K562 (cell line): ENCODE results near the gene SLC37A3. TPM values are rescaled to one million over a fixed set of nuclear protein-coding genes. Genes with fewer than 3 reads are reported as not detected.

ENCODE experiments used
- ATAC-seq: fragments of 200-7000 bp; cut with Tn5 transposase; 3 replicates; pipeline ENCODE4 v1.9.1; 2020; ENCODE audit warnings: moderate library complexity
- BruUV-seq: library from RNA; stranded (reverse); fragments of 400-500 nt; replicated peaks from 2 replicates; lab custom pipeline; 2021; lab: Mats Ljungman, UMichigan
- CTCF ChIA-PET: fragments of 300-600 bp; formaldehyde crosslinking; extraction: SDS; loops from one replicate; lab custom pipeline; 2021; ENCODE audit warnings: low intra/inter-chr PET ratio; lab: Yijun Ruan, JAX
- POLR2A ChIA-PET: fragments of 300-600, 350-650 bp; sonication (Branson Sonifier 250); formaldehyde crosslinking; extraction: SDS; loops from one replicate; lab custom pipeline; 2021; ENCODE audit warnings: antibody characterized with exemption, inconsistent platforms; lab: Yijun Ruan, JAX
- DNase-seq, 4 experiments: peaks; one replicate each; pipeline versions ENCODE4 v3.0.0 to v3.0.0-alpha.2; 2011 to 2018; ENCODE audit warnings: low spot score in 3 of 4, mixed read lengths in 3 of 4; ENCODE audit errors: extremely low read depth in 1 of 4
- FAIRE-seq: peaks from 2 replicates; lab custom pipeline; 2011; peaks lifted over from hg19 to GRCh38; lab: Jason Lieb, UNC
- H2AFZ ChIP-seq: 2 replicates; pipeline ENCODE4 v1.6.0; 2011; ENCODE audit warnings: low read depth, low read length, control low read depth, inconsistent platforms
- H3K27ac ChIP-seq: fragments of 200-600 bp; 3 replicates; pipeline ENCODE4 v1.8.0; 2011; ENCODE audit warnings: low read depth, mild to moderate bottlenecking, control low read depth, inconsistent platforms, low read length, moderate library complexity, mixed read lengths; ENCODE audit errors: extremely low read depth
- H3K27me3 ChIP-seq, 2 experiments: fragments of 300-600 bp in 1 of 2; 2 replicates in 1 of 2; 3 replicates in 1 of 2; pipeline versions ENCODE4 v1.6.0 to v1.8.0; 2011; ENCODE audit warnings: inconsistent platforms in 2 of 2, low read length in 2 of 2, mild to moderate bottlenecking in 1 of 2, mixed read lengths in 1 of 2, moderate library complexity in 1 of 2; ENCODE audit not compliant: control insufficient read depth in 2 of 2, insufficient read depth in 2 of 2
- H3K36me3 ChIP-seq: fragments of 300-600 bp; 3 replicates; pipeline ENCODE4 v1.8.0; 2011; ENCODE audit warnings: mild to moderate bottlenecking, low read length, inconsistent platforms; ENCODE audit not compliant: control insufficient read depth, insufficient read depth
- H3K4me1 ChIP-seq, 2 experiments: fragments of 200-600 bp in 1 of 2; replicated peaks in 1 of 2; 2 replicates in 1 of 2; 3 replicates in 1 of 2; pipeline versions ENCODE4 v1.5.1 to v1.8.0; 2011; ENCODE audit warnings: inconsistent platforms in 2 of 2, low read length in 2 of 2, mild to moderate bottlenecking in 1 of 2, mixed read lengths in 1 of 2, moderate library complexity in 1 of 2; ENCODE audit not compliant: control insufficient read depth in 2 of 2, insufficient read depth in 2 of 2
- H3K4me2 ChIP-seq: 2 replicates; pipeline ENCODE4 v1.6.1; 2011; ENCODE audit warnings: low read length, control low read depth, inconsistent platforms, mixed read lengths; ENCODE audit not compliant: insufficient read depth
- H3K4me3 ChIP-seq: fragments of 200-600 bp; sonication (generic), shearing (Covaris generic); 2 replicates; pipeline ENCODE4 v1.5.1; 2016; ENCODE audit warnings: control low read depth, inconsistent platforms
- H3K79me2 ChIP-seq: fragments of 200-600 bp; 3 replicates; pipeline ENCODE4 v1.8.0; 2011; ENCODE audit warnings: low read length, inconsistent platforms; ENCODE audit not compliant: control insufficient read depth, insufficient read depth
- H3K9ac ChIP-seq, 2 experiments: 2 replicates each; pipeline versions ENCODE4 v1.6.0 to v1.6.1; 2011; ENCODE audit warnings: low read depth in 2 of 2, low read length in 2 of 2, control low read depth in 1 of 2, inconsistent platforms in 1 of 2, mild to moderate bottlenecking in 1 of 2, mixed read lengths in 1 of 2; ENCODE audit not compliant: insufficient read depth in 1 of 2
- H3K9me1 ChIP-seq: one replicate; pipeline ENCODE4 v1.6.0; 2011; ENCODE audit warnings: inconsistent platforms, mild to moderate bottlenecking, low read length, moderate library complexity; ENCODE audit not compliant: control insufficient read depth, insufficient read depth
- H3K9me3 ChIP-seq: replicated peaks from 2 replicates; pipeline ENCODE4 v1.5.1; 2011; ENCODE audit warnings: low read depth, low read length, inconsistent platforms; ENCODE audit not compliant: control insufficient read depth, insufficient read depth
- H4K20me1 ChIP-seq: replicated peaks from 2 replicates; pipeline ENCODE4 v1.6.1; 2011; ENCODE audit warnings: low read length, inconsistent platforms, mixed read lengths; ENCODE audit not compliant: control insufficient read depth, insufficient read depth
- BRD4 ChIP-seq: fragments of 200-600 bp; sonication (generic); IDR thresholded peaks from 2 replicates; pipeline ENCODE4 v1.6.1; 2017; ENCODE audit warnings: inconsistent platforms
- DDX20 ChIP-seq: fragments of 450-650 bp; IDR thresholded peaks from 2 replicates; pipeline ENCODE4 v1.6.1; 2016; ENCODE audit warnings: missing genetic modification characterization, low read depth, mild to moderate bottlenecking, missing compliant biosample characterization, moderate library complexity
- MAFK ChIP-seq: IDR thresholded peaks from 2 replicates; pipeline ENCODE4 v1.6.1; 2011; ENCODE audit warnings: low read length, improper control_type of control experiment
- POLR2G ChIP-seq: fragments of 200-400 bp; formaldehyde crosslinking; IDR thresholded peaks from 2 replicates; pipeline ENCODE4 v1.6.1; 2017; ENCODE audit warnings: low read depth, mild to moderate bottlenecking, antibody characterized with exemption, low read length, moderate library complexity
- RB1 ChIP-seq: fragments of 450-650 bp; IDR thresholded peaks from 2 replicates; pipeline ENCODE4 v1.6.1; 2017; ENCODE audit warnings: low read depth, mild to moderate bottlenecking
- RFX1 ChIP-seq: fragments of 450-650 bp; IDR thresholded peaks from 2 replicates; pipeline ENCODE4 v1.6.1; 2016; ENCODE audit warnings: mild to moderate bottlenecking, moderate library complexity
- SMARCA5 ChIP-seq: fragments of 450-650 bp; IDR thresholded peaks from 2 replicates; pipeline ENCODE4 v1.6.1; 2016
- ZBTB17 ChIP-seq: fragments of 450-650 bp; formaldehyde crosslinking; IDR thresholded peaks from 2 replicates; pipeline ENCODE4 v1.4.0; 2020; ENCODE audit warnings: mild to moderate bottlenecking
- ZNF561 ChIP-seq: fragments of 450-650 bp; formaldehyde crosslinking; conservative IDR thresholded peaks from 2 replicates; pipeline ENCODE4 v1.4.0; 2020; ENCODE audit warnings: mild to moderate bottlenecking, moderate library complexity
- ZSCAN32 ChIP-seq: fragments of 450-650 bp; formaldehyde crosslinking; IDR thresholded peaks from 2 replicates; pipeline ENCODE4 v1.4.0; 2020; ENCODE audit warnings: mild to moderate bottlenecking, moderate library complexity
- WGBS: fragments of 100-300 bp; shearing (Covaris generic); methylation state at CpG from one replicate; pipeline ENCODE4 v1.1.6; 2016; ENCODE audit warnings: low coverage, mixed read lengths; ENCODE audit not compliant: insufficient coverage; ENCODE audit errors: missing lambda C conversion rate; 5-methylcytosine and 5-hydroxymethylcytosine counted together
- in situ Hi-C: fragments of 300-500 bp; cut with MboI; formaldehyde crosslinking; loops from 4 replicates; pipeline ENCODE4 v1.15.0; 2018; ENCODE audit warnings: inconsistent platforms, mixed read lengths
- intact Hi-C: fragments of 100-400 bp; cut with micrococcal nuclease; formaldehyde crosslinking; loops from 2 replicates; pipeline ENCODE4 v1.14.2; 2022
- polyA plus RNA-seq, 8 experiments: library from polyadenylated mRNA; depleted of rRNA in 4 of 8; stranded (reverse) in 5 of 8; unstranded in 3 of 8; fragments of >200 nt; fragmentation: Nextera tagmentation in 2 of 8; fragmentation: Illumina TruSeq in 1 of 8; extraction: Ambion mirVana in 2 of 8; extraction: Trizol in 1 of 8; gene quantifications; 2 replicates each; pipeline versions ENCODE4 v1.2.1 to v1.2.3, GENCODE V29; 2011 to 2014; ENCODE audit warnings: inconsistent platforms in 1 of 8, missing spikeins in 1 of 8
- total RNA-seq, 7 experiments: library from RNA; depleted of rRNA in 6 of 7; stranded (reverse); fragments of >200 nt in 6 of 7; fragmentation: Illumina TruSeq in 2 of 7; extraction: Trizol in 2 of 7; gene quantifications; 2 replicates each; pipeline versions ENCODE4 v1.2.1 to v1.2.3, GENCODE V29; 2011 to 2021; ENCODE audit warnings: low replicate concordance in 1 of 7
- TF ChIP-seq, protein P1 (sequence below): sonication (generic); formaldehyde crosslinking; IDR thresholded peaks from 2 replicates; pipeline ENCODE4 v1.8.0; 2022; ENCODE audit warnings: missing genetic modification reagents, mild to moderate bottlenecking, borderline replicate concordance

SLC37A3 gene
- total and polyA plus RNA-seq, 9 of the 15 experiments (the other 6 are each of a cell fraction or from before 2014, with no cell fraction given) = 11.7 to 59.1 (median 26.8) TPM

DNA sequence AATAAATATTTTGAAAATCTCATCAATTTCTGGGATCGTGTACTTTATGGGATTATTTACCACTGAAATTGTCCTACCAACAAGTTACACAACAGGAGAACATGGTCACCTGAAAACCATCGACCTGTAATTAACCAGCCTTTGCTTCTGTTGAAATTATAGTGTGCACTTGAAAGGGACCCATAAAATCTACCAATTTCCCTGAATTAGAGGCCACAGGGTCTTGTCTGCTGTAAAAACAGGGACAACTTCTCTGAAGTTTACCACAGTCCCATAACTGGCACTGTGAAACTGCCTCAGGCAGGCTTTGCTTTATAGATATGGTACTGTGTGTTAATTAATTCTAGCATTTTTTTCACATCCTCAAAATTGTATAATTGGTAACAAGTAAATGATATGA is 43.2 kb upstream of the SLC37A3 start:
- in situ Hi-C loops = no loop called here
- no TSS peak for BruUV-seq
- WGBS = 22% methylated on average over 2 of the region's 2 CpGs
- H3K27ac ChIP-seq = no peak overlapping the region
- no peak for TF ChIP-seq RFX1
- no peak for TF ChIP-seq ZNF561 (CRISPR knock-in tag)
- no peak for TF ChIP-seq POLR2G
- TF ChIP-seq, all 486 proteins: peak for 0
- no peak overlapping the region for H3K4me2 ChIP-seq
- H3K9me3 ChIP-seq = no peaks in the 10 kb centered on the region
- no peaks in the 10 kb centered on the region for H3K79me2 ChIP-seq
- H2AFZ ChIP-seq = no peak overlapping the region
- intact Hi-C loops = loop anchor here (5.0 kb wide), 2 partner anchors 39 to 114 kb away; partner anchors contain the start of gene RAB19
- H3K4me1 ChIP-seq = peaks cover 2% of the 10 kb centered on the region in 2 experiments; a peak in 3 of 5 replicates
- no peaks in the 10 kb centered on the region for H3K36me3 ChIP-seq
- no peak for DNase-seq
- no peak for ATAC-seq
- no peak overlapping the region for H3K4me3 ChIP-seq
- H4K20me1 ChIP-seq = no peaks in the 10 kb centered on the region
- CTCF ChIA-PET = no interaction called here
- peaks cover 0 to under 1% of the 10 kb centered on the region in 2 experiments; a peak in 2 of 5 replicates for H3K27me3 ChIP-seq
- H3K9ac ChIP-seq = no peak overlapping the region
- POLR2A ChIA-PET = interaction anchor here (0.6 to 1.1 kb wide), 2 partner anchors 9 to 1072 kb away, joined by 3 to 4 read pairs; no protein-coding TSS in a partner anchor
- no peaks in the 10 kb centered on the region for H3K9me1 ChIP-seq
- no peak for FAIRE-seq

DNA sequence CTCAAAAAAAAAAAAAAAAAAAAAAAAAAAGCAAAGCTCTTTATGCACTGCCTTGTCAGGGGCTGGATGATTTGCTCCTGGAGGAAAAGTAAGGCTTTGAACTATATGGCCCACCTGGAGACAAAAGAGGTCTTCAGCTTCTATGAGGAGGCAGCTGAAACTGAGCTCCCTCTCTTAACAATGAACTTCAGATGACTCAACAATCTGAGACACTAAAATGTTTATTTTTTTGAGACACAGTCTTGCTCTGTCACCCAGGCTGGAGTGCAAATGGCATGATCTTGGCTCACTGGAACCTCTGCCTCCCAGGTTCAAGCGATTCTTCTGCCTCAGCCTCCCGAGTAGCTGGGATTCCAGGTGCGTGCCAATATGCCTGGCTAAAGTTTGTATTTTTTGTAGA is 42.3 kb upstream of the SLC37A3 start:
- H3K27me3 ChIP-seq = peaks cover 3 to 5% of the 10 kb centered on the region in 2 experiments
- no peak overlapping the region for H3K27ac ChIP-seq
- ATAC-seq = no peak
- POLR2A ChIA-PET = interaction anchor here (0.6 to 1.5 kb wide), 5 partner anchors 11 to 807 kb away, joined by 3 to 5 read pairs (median 4); partner anchors contain the start of gene SLC37A3
- no TSS peak for BruUV-seq
- no peaks in the 10 kb centered on the region for H3K79me2 ChIP-seq
- peaks cover 2 to 5% of the 10 kb centered on the region in 2 experiments; a peak in 4 of 5 replicates for H3K4me1 ChIP-seq
- no peak for DNase-seq
- H3K36me3 ChIP-seq = no peaks in the 10 kb centered on the region
- H4K20me1 ChIP-seq = no peaks in the 10 kb centered on the region
- no peaks in the 10 kb centered on the region for H3K9me1 ChIP-seq
- CTCF ChIA-PET = no interaction called here
- no peak overlapping the region for H2AFZ ChIP-seq
- H3K9me3 ChIP-seq = no peaks in the 10 kb centered on the region
- no peak overlapping the region for H3K4me2 ChIP-seq
- intact Hi-C loops = loop anchor here (5.0 kb wide), 2 partner anchors 38 to 113 kb away; partner anchors contain the start of gene RAB19
- no peak for FAIRE-seq
- H3K4me3 ChIP-seq = no peak overlapping the region
- 17% methylated on average over 3 of the region's 3 CpGs for WGBS
- in situ Hi-C loops = no loop called here
- no peak overlapping the region for H3K9ac ChIP-seq
- TF ChIP-seq RB1 = no peak
- TF ChIP-seq BRD4 = no peak
- no peak for TF ChIP-seq ZBTB17
- TF ChIP-seq, protein P1, sequence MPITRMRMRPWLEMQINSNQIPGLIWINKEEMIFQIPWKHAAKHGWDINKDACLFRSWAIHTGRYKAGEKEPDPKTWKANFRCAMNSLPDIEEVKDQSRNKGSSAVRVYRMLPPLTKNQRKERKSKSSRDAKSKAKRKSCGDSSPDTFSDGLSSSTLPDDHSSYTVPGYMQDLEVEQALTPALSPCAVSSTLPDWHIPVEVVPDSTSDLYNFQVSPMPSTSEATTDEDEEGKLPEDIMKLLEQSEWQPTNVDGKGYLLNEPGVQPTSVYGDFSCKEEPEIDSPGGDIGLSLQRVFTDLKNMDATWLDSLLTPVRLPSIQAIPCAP = no peak
- no peak for TF ChIP-seq MAFK
- no peak for TF ChIP-seq SMARCA5
- TF ChIP-seq ZSCAN32 (CRISPR knock-in tag) = no peak
- TF ChIP-seq DDX20 (tag) = no peak
